ENCODE data around the gene CABCOCO1. TPM values are rescaled to one million over a fixed set of nuclear protein-coding genes. Genes with fewer than 3 reads are reported as not detected.
A peak's percentile ranks its signal among the peaks of the same experiment; 100 is the strongest.

Gene CABCOCO1
- total and polyA plus RNA-seq, 9 of the 15 experiments (the other 6 are each of a cell fraction or from before 2014, with no cell fraction given): 0.04 TPM; not detected in 8

DNA sequence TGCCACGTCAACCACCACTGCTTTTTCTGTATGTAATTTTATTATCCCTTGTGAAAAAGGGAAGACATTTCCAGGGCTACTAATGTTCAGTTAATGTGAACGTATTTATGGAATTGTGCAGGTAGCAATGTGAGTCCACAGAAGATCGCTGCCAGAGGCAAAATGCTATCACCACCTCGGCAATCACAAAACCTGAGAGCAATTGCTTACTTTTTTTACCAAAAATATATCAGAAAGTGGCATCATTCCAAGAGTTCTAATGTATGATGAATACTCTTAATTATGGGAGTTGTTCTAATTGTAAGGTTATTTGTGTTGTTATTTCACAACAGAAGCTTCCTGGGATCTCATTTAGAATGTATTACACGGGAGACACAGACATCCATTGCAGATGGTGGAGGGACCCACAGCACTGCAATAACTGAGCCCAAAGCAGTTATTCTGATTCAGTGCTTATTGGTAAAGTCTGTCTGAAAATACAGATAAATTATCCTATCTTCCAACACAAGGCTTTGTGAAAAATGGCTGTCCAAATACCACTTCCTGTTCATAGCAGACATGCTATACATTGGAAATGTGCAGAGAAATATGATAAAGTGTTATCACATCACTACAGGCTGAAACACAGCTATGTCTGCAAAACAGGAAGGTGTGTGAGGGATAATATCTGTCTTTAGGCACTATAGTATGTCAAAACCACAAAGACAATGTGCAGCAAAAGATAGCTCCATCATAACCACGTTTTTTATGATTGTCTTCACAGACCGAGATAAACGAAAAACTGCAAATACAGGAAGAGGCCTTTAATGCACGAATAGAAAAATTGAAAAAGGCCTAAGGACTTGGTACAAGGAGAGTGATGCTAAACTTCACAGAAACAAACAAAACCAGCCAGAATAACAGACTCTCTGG is 102.7 kb downstream of the CABCOCO1 start (continued):
- peak; percentile 88 for TF ChIP-seq ZNF239 (CRISPR knock-in tag; IDR thresholded peaks at IDR 0.05)
- TF ChIP-seq POLR2G (IDR thresholded peaks at IDR 0.05; ENCODE audit: low read depth, low read length): no peak
- TF ChIP-seq, protein P1, sequence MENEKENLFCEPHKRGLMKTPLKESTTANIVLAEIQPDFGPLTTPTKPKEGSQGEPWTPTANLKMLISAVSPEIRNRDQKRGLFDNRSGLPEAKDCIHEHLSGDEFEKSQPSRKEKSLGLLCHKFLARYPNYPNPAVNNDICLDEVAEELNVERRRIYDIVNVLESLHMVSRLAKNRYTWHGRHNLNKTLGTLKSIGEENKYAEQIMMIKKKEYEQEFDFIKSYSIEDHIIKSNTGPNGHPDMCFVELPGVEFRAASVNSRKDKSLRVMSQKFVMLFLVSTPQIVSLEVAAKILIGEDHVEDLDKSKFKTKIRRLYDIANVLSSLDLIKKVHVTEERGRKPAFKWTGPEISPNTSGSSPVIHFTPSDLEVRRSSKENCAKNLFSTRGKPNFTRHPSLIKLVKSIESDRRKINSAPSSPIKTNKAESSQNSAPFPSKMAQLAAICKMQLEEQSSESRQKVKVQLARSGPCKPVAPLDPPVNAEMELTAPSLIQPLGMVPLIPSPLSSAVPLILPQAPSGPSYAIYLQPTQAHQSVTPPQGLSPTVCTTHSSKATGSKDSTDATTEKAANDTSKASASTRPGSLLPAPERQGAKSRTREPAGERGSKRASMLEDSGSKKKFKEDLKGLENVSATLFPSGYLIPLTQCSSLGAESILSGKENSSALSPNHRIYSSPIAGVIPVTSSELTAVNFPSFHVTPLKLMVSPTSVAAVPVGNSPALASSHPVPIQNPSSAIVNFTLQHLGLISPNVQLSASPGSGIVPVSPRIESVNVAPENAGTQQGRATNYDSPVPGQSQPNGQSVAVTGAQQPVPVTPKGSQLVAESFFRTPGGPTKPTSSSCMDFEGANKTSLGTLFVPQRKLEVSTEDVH (IDR thresholded peaks at IDR 0.05; ENCODE audit: low read depth, partially characterized antibody): peak; percentile 90
- TF ChIP-seq ZC3H8 (IDR thresholded peaks at IDR 0.05): peak; percentile 79; the same call in 1 of the 2 replicates
- TF ChIP-seq ZNF766 (CRISPR knock-in tag; conservative IDR thresholded peaks at IDR 0.05): peak; percentile 99
- TF ChIP-seq MAZ (CRISPR knock-in tag; conservative IDR thresholded peaks at IDR 0.05 in 1 of 2, IDR thresholded peaks at IDR 0.05 in 1 of 2): peak; percentile 66 to 94
- TF ChIP-seq, protein P2, sequence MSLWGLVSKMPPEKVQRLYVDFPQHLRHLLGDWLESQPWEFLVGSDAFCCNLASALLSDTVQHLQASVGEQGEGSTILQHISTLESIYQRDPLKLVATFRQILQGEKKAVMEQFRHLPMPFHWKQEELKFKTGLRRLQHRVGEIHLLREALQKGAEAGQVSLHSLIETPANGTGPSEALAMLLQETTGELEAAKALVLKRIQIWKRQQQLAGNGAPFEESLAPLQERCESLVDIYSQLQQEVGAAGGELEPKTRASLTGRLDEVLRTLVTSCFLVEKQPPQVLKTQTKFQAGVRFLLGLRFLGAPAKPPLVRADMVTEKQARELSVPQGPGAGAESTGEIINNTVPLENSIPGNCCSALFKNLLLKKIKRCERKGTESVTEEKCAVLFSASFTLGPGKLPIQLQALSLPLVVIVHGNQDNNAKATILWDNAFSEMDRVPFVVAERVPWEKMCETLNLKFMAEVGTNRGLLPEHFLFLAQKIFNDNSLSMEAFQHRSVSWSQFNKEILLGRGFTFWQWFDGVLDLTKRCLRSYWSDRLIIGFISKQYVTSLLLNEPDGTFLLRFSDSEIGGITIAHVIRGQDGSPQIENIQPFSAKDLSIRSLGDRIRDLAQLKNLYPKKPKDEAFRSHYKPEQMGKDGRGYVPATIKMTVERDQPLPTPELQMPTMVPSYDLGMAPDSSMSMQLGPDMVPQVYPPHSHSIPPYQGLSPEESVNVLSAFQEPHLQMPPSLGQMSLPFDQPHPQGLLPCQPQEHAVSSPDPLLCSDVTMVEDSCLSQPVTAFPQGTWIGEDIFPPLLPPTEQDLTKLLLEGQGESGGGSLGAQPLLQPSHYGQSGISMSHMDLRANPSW (CRISPR knock-in tag; IDR thresholded peaks at IDR 0.05): peak; percentile 86; the same call in 1 of the 2 replicates
- peak; percentile 82 for TF ChIP-seq U2AF1 (optimal IDR thresholded peaks at IDR 0.05; ENCODE audit: low read depth, low read length)
- peak; percentile 77 for TF ChIP-seq MAFG (tag; conservative IDR thresholded peaks at IDR 0.05)
- TF ChIP-seq NEUROD1 (IDR thresholded peaks at IDR 0.05; ENCODE audit: borderline replicate concordance, low read depth, low read length, partially characterized antibody): peak; percentile 95
- no peak for TF ChIP-seq ZNF232 (CRISPR knock-in tag; IDR thresholded peaks at IDR 0.05)
- TF ChIP-seq KAT7 (CRISPR knock-in tag; IDR thresholded peaks at IDR 0.05; ENCODE audit: borderline replicate concordance): no peak
- TF ChIP-seq FUS (optimal IDR thresholded peaks at IDR 0.05; ENCODE audit: low read depth, low read length): peak; percentile 21
- peak; percentile 37 to 55; a peak in 3 of 4 replicates for TF ChIP-seq CSDE1 (IDR thresholded peaks at IDR 0.05)
- no peak for TF ChIP-seq POLR3A (IDR thresholded peaks at IDR 0.05; ENCODE audit: borderline replicate concordance, extremely low read depth, insufficient read depth, insufficient read length)
- 0 out of 2 replicates have a peak, but pooled peaks have one; percentile 40 for TF ChIP-seq PTRF (tag; IDR thresholded peaks at IDR 0.05)
- TF ChIP-seq SMAD4 (CRISPR knock-in tag; conservative IDR thresholded peaks at IDR 0.05): peak; percentile 100
- TF ChIP-seq ZNF224 (CRISPR knock-in tag; IDR thresholded peaks at IDR 0.05): no peak
- TF ChIP-seq, protein P3, sequence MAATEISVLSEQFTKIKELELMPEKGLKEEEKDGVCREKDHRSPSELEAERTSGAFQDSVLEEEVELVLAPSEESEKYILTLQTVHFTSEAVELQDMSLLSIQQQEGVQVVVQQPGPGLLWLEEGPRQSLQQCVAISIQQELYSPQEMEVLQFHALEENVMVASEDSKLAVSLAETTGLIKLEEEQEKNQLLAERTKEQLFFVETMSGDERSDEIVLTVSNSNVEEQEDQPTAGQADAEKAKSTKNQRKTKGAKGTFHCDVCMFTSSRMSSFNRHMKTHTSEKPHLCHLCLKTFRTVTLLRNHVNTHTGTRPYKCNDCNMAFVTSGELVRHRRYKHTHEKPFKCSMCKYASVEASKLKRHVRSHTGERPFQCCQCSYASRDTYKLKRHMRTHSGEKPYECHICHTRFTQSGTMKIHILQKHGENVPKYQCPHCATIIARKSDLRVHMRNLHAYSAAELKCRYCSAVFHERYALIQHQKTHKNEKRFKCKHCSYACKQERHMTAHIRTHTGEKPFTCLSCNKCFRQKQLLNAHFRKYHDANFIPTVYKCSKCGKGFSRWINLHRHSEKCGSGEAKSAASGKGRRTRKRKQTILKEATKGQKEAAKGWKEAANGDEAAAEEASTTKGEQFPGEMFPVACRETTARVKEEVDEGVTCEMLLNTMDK (IDR thresholded peaks at IDR 0.05; ENCODE audit: borderline replicate concordance, insufficient read depth, low read depth, low read length, poor library complexity, severe bottlenecking): no peak

Data from K562 (cell line).